Measurements from ENCODE around the gene STRN3. TPM values are rescaled to one million over a fixed set of nuclear protein-coding genes. Genes with fewer than 3 reads are reported as not detected.
A peak's percentile ranks its signal among the peaks of the same experiment; 100 is the strongest.

Gene STRN3
- total and polyA plus RNA-seq, 2 of the 4 experiments (the other 2 are of a cell fraction) = 10.8 to 78.7 TPM

DNA sequence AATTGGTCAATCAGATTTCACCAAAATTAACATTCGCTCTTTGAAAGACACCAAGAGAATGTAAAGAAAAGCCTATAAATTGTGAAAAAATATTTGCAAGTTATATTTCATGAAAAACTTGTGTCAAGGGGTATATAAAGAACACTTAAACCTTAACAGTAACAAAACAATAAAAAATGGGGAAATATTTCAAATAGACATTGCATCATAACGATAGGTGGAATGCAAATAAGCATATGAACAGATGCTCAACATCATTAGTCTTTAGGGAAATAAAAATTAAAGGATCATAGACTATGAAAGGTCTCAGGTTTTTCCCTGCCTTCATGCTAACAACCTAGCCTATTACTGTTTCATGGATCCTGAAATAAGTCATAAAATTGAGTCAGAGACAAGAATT, 87.6 kb downstream of the STRN3 start:
- peaks cover 25 to 43% of the 10 kb centered on the region in 2 experiments for H3K79me1 ChIP-seq (ENCODE audit: low read depth in 1 of 2, low read length in 2 of 2)
- no peak overlapping the region for H3K23ac ChIP-seq (ENCODE audit: low read depth, low read length)
- in situ Hi-C loops (cut with MboI; ENCODE audit: low sequenced_read_pairs) = no loop called here
- peaks cover 3% of the 10 kb centered on the region; the same call in 1 of the 2 replicates for H4K20me1 ChIP-seq (ENCODE audit: insufficient read depth, low read length)
- H2BK5ac ChIP-seq (ENCODE audit: low read depth, low read length, poor library complexity, severe bottlenecking) = no peak overlapping the region
- H3K4me1 ChIP-seq (ENCODE audit: control insufficient read depth, insufficient read depth, low read length) = no peaks in the 10 kb centered on the region
- H2BK120ac ChIP-seq (ENCODE audit: low read depth, low read length) = no peak overlapping the region
- H2AK9ac ChIP-seq (replicated peaks; ENCODE audit: low read depth, low read length, poor library complexity) = no peak overlapping the region
- H2AFZ ChIP-seq (replicated peaks; ENCODE audit: low read length, poor library complexity) = no peak overlapping the region
- H3K14ac ChIP-seq (replicated peaks; ENCODE audit: low read depth, low read length) = no peak overlapping the region
- H3K9me3 ChIP-seq (ENCODE audit: control insufficient read depth, insufficient read depth, low read length) = no peaks in the 10 kb centered on the region
- H4K8ac ChIP-seq (ENCODE audit: low read depth in 2 of 2, low read length in 2 of 2) = no peak overlapping the region
- dilution Hi-C loops (cut with HindIII; ENCODE audit: low sequenced_read_pairs, unreplicated experiment) = no loop called here
- H3K4ac ChIP-seq (ENCODE audit: low read depth, low read length) = no peak overlapping the region
- H3K4me3 ChIP-seq (ENCODE audit: insufficient read depth, low read depth, low read length) = no peak overlapping the region
- peaks cover 16% of the 10 kb centered on the region for H3K36me3 ChIP-seq (ENCODE audit: control insufficient read depth, insufficient read depth, low read length)
- H3K9ac ChIP-seq (ENCODE audit: low read depth, low read length) = no peak overlapping the region
- WGBS, 2 experiments (ENCODE audit: extremely low coverage in 2 of 2, insufficient read length in 1 of 2) = no CpG with 5 or more reads among the region's 2 CpGs
- 0 out of 2 replicates have a peak, but pooled peaks cover 4% of the 10 kb centered on the region for H3K9me1 ChIP-seq (ENCODE audit: insufficient read depth, low read length)
- no peak overlapping the region for H2BK20ac ChIP-seq (ENCODE audit: low read depth, low read length)
- POLR2A ChIA-PET (ENCODE audit: unreplicated experiment) = interaction anchor here (0.5 kb wide), 1 partner anchor 10 kb away, joined by 3 read pairs; no protein-coding TSS in a partner anchor
- H2AK5ac ChIP-seq (ENCODE audit: low read depth, low read length) = no peak overlapping the region
- no peak overlapping the region for H3K56ac ChIP-seq (ENCODE audit: extremely low read depth, insufficient read depth, low read length)
- intact Hi-C loops (cut with micrococcal nuclease) = no loop called here
- ATAC-seq (ENCODE audit: low read depth) (no peak; the same call in 1 of the 2 replicates), DNase-seq (no peak)
- TF ChIP-seq, protein P1, sequence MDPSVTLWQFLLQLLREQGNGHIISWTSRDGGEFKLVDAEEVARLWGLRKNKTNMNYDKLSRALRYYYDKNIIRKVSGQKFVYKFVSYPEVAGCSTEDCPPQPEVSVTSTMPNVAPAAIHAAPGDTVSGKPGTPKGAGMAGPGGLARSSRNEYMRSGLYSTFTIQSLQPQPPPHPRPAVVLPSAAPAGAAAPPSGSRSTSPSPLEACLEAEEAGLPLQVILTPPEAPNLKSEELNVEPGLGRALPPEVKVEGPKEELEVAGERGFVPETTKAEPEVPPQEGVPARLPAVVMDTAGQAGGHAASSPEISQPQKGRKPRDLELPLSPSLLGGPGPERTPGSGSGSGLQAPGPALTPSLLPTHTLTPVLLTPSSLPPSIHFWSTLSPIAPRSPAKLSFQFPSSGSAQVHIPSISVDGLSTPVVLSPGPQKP (IDR thresholded peaks at IDR 0.05; ENCODE audit: borderline replicate concordance, low read depth, low read length) = no peak
- no peak for TF ChIP-seq RCOR1 (IDR thresholded peaks at IDR 0.05; ENCODE audit: insufficient replicate concordance, low read length)
- no peak for TF ChIP-seq POLR2A (IDR thresholded peaks at IDR 0.05; ENCODE audit: low read depth, low read length)
- TF ChIP-seq CEBPB (IDR thresholded peaks at IDR 0.05; ENCODE audit: low read depth, low read length) = peak; percentile 85
- no peak for TF ChIP-seq NFE2L2 (IDR thresholded peaks at IDR 0.05; ENCODE audit: low read depth, low read length)
- TF ChIP-seq, protein P2, sequence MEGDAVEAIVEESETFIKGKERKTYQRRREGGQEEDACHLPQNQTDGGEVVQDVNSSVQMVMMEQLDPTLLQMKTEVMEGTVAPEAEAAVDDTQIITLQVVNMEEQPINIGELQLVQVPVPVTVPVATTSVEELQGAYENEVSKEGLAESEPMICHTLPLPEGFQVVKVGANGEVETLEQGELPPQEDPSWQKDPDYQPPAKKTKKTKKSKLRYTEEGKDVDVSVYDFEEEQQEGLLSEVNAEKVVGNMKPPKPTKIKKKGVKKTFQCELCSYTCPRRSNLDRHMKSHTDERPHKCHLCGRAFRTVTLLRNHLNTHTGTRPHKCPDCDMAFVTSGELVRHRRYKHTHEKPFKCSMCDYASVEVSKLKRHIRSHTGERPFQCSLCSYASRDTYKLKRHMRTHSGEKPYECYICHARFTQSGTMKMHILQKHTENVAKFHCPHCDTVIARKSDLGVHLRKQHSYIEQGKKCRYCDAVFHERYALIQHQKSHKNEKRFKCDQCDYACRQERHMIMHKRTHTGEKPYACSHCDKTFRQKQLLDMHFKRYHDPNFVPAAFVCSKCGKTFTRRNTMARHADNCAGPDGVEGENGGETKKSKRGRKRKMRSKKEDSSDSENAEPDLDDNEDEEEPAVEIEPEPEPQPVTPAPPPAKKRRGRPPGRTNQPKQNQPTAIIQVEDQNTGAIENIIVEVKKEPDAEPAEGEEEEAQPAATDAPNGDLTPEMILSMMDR (conservative IDR thresholded peaks at IDR 0.05; ENCODE audit: low read depth, low read length) = no peak
- no peak for TF ChIP-seq SMC3 (IDR thresholded peaks at IDR 0.05; ENCODE audit: low read depth, low read length)
- no TSS peak for BruUV-seq (replicated peaks)
- no peak overlapping the region for H4K91ac ChIP-seq (ENCODE audit: insufficient read depth, low read depth, low read length)
- CTCF ChIA-PET = no interaction called here
- no peak overlapping the region for H4K5ac ChIP-seq (ENCODE audit: low read depth, low read length)
- H3K27me3 ChIP-seq (ENCODE audit: control insufficient read depth, insufficient read depth, low read length) = no peaks in the 10 kb centered on the region
- no peak overlapping the region for H3K4me2 ChIP-seq (ENCODE audit: low read depth, low read length)
- no peak overlapping the region for H2BK15ac ChIP-seq (ENCODE audit: low read depth, low read length)
- no peak overlapping the region; the same call in 1 of the 2 replicates for H3K27ac ChIP-seq (ENCODE audit: insufficient read depth, low read length)
- no peak overlapping the region for H3K18ac ChIP-seq (ENCODE audit: low read depth, low read length)

All from IMR-90 (cell line).